Panc1 (cell line): ENCODE measurements around the gene TPRG1. TPM values are rescaled to one million over a fixed set of nuclear protein-coding genes. Genes with fewer than 3 reads are reported as not detected.

Experiments used
- ATAC-seq: fragments of 200-7000 bp; cut with Tn5 transposase; 2 replicates; pipeline ENCODE4 v1.9.1; 2020; ENCODE audit warnings: mild to moderate bottlenecking, moderate library complexity
- BruUV-seq: library from RNA; stranded (reverse); fragments of 400-500 nt; replicated peaks from 2 replicates; lab custom pipeline; 2021; lab: Mats Ljungman, UMichigan
- CTCF ChIA-PET: fragments of 300-600 bp; sonication (Branson Sonifier 250); formaldehyde crosslinking; loops from one replicate; lab custom pipeline; 2022; ENCODE audit warnings: antibody characterized with exemption; lab: Charles Lee
- POLR2A ChIA-PET: fragments of 300-600 bp; sonication (Branson Sonifier 250); formaldehyde crosslinking; loops from one replicate; lab custom pipeline; 2022; ENCODE audit warnings: antibody characterized with exemption; lab: Charles Lee
- DNase-seq: peaks from one replicate; pipeline ENCODE4 v3.0.0-alpha.2; 2010; ENCODE audit warnings: low read depth, low spot score
- H3K27ac ChIP-seq: 2 replicates; pipeline ENCODE4 v1.5.1; 2011; ENCODE audit warnings: mild to moderate bottlenecking, low read length, inconsistent platforms
- H3K27me3 ChIP-seq: fragments of 200-500 bp; sonication (Bioruptor generic); 2 replicates; pipeline ENCODE4 v1.6.0; 2014; ENCODE audit warnings: low read length, inconsistent platforms; ENCODE audit not compliant: control insufficient read depth, insufficient read depth
- H3K36me3 ChIP-seq: fragments of 200-500 bp; sonication (Bioruptor generic); 2 replicates; pipeline ENCODE4 v1.5.1; 2014; ENCODE audit warnings: inconsistent platforms, mild to moderate bottlenecking, low read length, moderate library complexity; ENCODE audit not compliant: control insufficient read depth, insufficient read depth
- H3K4me1 ChIP-seq: 2 replicates; pipeline ENCODE4 v1.5.1; 2011; ENCODE audit warnings: inconsistent platforms, mild to moderate bottlenecking, low read length, moderate library complexity; ENCODE audit not compliant: control insufficient read depth, insufficient read depth
- H3K4me3 ChIP-seq, 2 experiments: 2 replicates each; pipeline ENCODE4 v1.5.1; 2011 to 2012; ENCODE audit warnings: low read depth in 2 of 2, low read length in 2 of 2, mild to moderate bottlenecking in 2 of 2, inconsistent platforms in 1 of 2, moderate library complexity in 1 of 2
- H3K9me3 ChIP-seq: fragments of 200-500 bp; sonication (Bioruptor generic); 2 replicates; pipeline ENCODE4 v1.5.1; 2014; ENCODE audit warnings: low read depth, mild to moderate bottlenecking, inconsistent platforms, low read length, moderate library complexity; ENCODE audit not compliant: control insufficient read depth, insufficient read depth
- CTCF ChIP-seq: fragments of 450-650 bp; IDR thresholded peaks from 2 replicates; pipeline ENCODE4 v1.5.1; 2017; ENCODE audit warnings: mild to moderate bottlenecking
- POLR2AphosphoS5 ChIP-seq: IDR thresholded peaks from 2 replicates; pipeline ENCODE4 v1.6.1; 2012; ENCODE audit warnings: mild to moderate bottlenecking, low read depth, low read length, moderate library complexity
- REST ChIP-seq, 2 experiments: IDR thresholded peaks; 2 replicates each; pipeline ENCODE4 v1.6.1; 2011 to 2012; ENCODE audit warnings: low read depth in 2 of 2, control low read depth in 1 of 2, low read length in 1 of 2, mild to moderate bottlenecking in 1 of 2, moderate library complexity in 1 of 2; ENCODE audit not compliant: insufficient read depth in 1 of 2
- SIN3A ChIP-seq: IDR thresholded peaks from 2 replicates; pipeline ENCODE4 v1.6.1; 2012; ENCODE audit warnings: low read depth, mild to moderate bottlenecking, low read length, moderate library complexity, borderline replicate concordance; ENCODE audit not compliant: insufficient read depth
- TCF7L2 ChIP-seq: IDR thresholded peaks from 2 replicates; pipeline ENCODE4 v1.6.1; 2011; ENCODE audit warnings: mild to moderate bottlenecking, low read depth, low read length, inconsistent platforms
- in situ Hi-C: cut with HindIII; loops from 2 replicates; pipeline ENCODE4 v1.10.0; 2016; ENCODE audit warnings: low sequenced_read_pairs, low pct_unique_long_range_greater_than_20kb
- intact Hi-C: fragments of 100-400 bp; cut with micrococcal nuclease; formaldehyde crosslinking; loops from one replicate; pipeline ENCODE4 v1.10.0; 2022; ENCODE audit not compliant: unreplicated experiment
- total RNA-seq: library from RNA; stranded (reverse); gene quantifications from one replicate; pipeline ENCODE4 v1.2.1, GENCODE V29; 2021; ENCODE audit not compliant: unreplicated experiment

The TPRG1 gene
- total RNA-seq, 1 experiment from 2014 or later: not detected

- POLR2A ChIA-PET: interaction anchor here (0.5 to 0.6 kb wide), 2 partner anchors 37 to 402 kb away, joined by 3 read pairs; no protein-coding TSS in a partner anchor
- no peak for TF ChIP-seq CTCF
- TF ChIP-seq TCF7L2: no peak
- no peak for TF ChIP-seq REST (IDR thresholded peaks at IDR 0.05; ENCODE audit: insufficient read depth in 1 of 2, low read depth in 2 of 2, low read length in 1 of 2)
- TF ChIP-seq SIN3A: no peak
- no peak for TF ChIP-seq POLR2AphosphoS5
Observed at GRCh38 chr3:189132839-189133238, 38.9 kb upstream of the TPRG1 start.

GRCh38 chr3:189133768-189134167 is 38.0 kb upstream of the TPRG1 start:
- BruUV-seq: no TSS peak
- Histone ChIP-seq H3K9me3 (no peaks in the 10 kb centered on the region), H3K27me3 (no peaks in the 10 kb centered on the region), H3K36me3 (no peaks in the 10 kb centered on the region), H3K27ac (no peak overlapping the region), H3K4me1 (peaks cover 8% of the 10 kb centered on the region; the same call in 1 of the 2 replicates), H3K4me3 (no peak overlapping the region)
- no peak for DNase-seq
- ATAC-seq: no peak
- ChIA-PET CTCF (no interaction called here), POLR2A (no interaction called here)
- in situ Hi-C loops (no loop called here), intact Hi-C loops (loop anchor here (10.0 kb wide), 1 partner anchor 149 kb away; no protein-coding TSS in a partner anchor)
- no peak for TF ChIP-seq SIN3A
- no peak for TF ChIP-seq POLR2AphosphoS5
- TF ChIP-seq CTCF: no peak
- TF ChIP-seq REST (IDR thresholded peaks at IDR 0.05; ENCODE audit: insufficient read depth in 1 of 2, low read depth in 2 of 2, low read length in 1 of 2): no peak
- no peak for TF ChIP-seq TCF7L2

More at GRCh38 chr3:189132839-189133238, 38.9 kb upstream of the TPRG1 start:
- Histone ChIP-seq H3K36me3 (no peaks in the 10 kb centered on the region), H3K27ac (no peak overlapping the region), H3K9me3 (no peaks in the 10 kb centered on the region), H3K27me3 (no peaks in the 10 kb centered on the region), H3K4me3 (no peak overlapping the region), H3K4me1 (peaks cover 8% of the 10 kb centered on the region; the same call in 1 of the 2 replicates)
- BruUV-seq: no TSS peak
- in situ Hi-C loops: no loop called here
- DNase-seq (no peak), ATAC-seq (no peak)
- intact Hi-C loops: loop anchor here (10.0 kb wide), 1 partner anchor 148 kb away; no protein-coding TSS in a partner anchor
- CTCF ChIA-PET: no interaction called here
